HepG2 (cell line): ENCODE measurements around the gene TARBP2. TPM values are rescaled to one million over a fixed set of nuclear protein-coding genes. Genes with fewer than 3 reads are reported as not detected.

Experiments used
- ETV5 ChIP-seq: IDR thresholded peaks from 2 replicates; pipeline ENCODE4 v1.6.1; 2018; ENCODE audit warnings: missing biosample characterization, missing genetic modification reagents, inconsistent platforms, borderline replicate concordance
- HOXA3 ChIP-seq: sonication (generic); formaldehyde crosslinking; IDR thresholded peaks from 2 replicates; pipeline ENCODE4 v1.5.0; 2020; ENCODE audit warnings: missing genetic modification reagents
- HOXA7 ChIP-seq: sonication (generic); formaldehyde crosslinking; IDR thresholded peaks from 2 replicates; pipeline ENCODE4 v1.8.1; 2022; ENCODE audit warnings: mild to moderate bottlenecking, missing genetic modification reagents, moderate library complexity
- KLF9 ChIP-seq: IDR thresholded peaks from 2 replicates; pipeline ENCODE4 v1.6.1; 2016; ENCODE audit warnings: low read depth
- MIER2 ChIP-seq: IDR thresholded peaks from 2 replicates; pipeline ENCODE4 v1.6.1; 2016; ENCODE audit warnings: missing biosample characterization, missing genetic modification reagents
- PAX8 ChIP-seq: sonication (generic); formaldehyde crosslinking; IDR thresholded peaks from 2 replicates; pipeline ENCODE4 v1.8.0; 2022; ENCODE audit warnings: mild to moderate bottlenecking, missing genetic modification reagents, borderline replicate concordance
- SAFB2 ChIP-seq: sonication (generic); formaldehyde crosslinking; IDR thresholded peaks from 2 replicates; pipeline ENCODE4 v1.5.1; 2020; ENCODE audit warnings: missing genetic modification reagents, low read depth, mild to moderate bottlenecking, borderline replicate concordance
- SRSF4 ChIP-seq: fragments of 200-400 bp; formaldehyde crosslinking; IDR thresholded peaks from one replicate; pipeline ENCODE4 v1.6.1; 2018; ENCODE audit warnings: mild to moderate bottlenecking, low read depth, low read length, moderate library complexity; ENCODE audit not compliant: poor library complexity, severe bottlenecking
- TCF7 ChIP-seq: sonication (generic); IDR thresholded peaks from 2 replicates; pipeline ENCODE4 v1.6.1; 2016; ENCODE audit warnings: antibody characterized with exemption, low read depth
- ZC3H4 ChIP-seq: sonication (generic); formaldehyde crosslinking; IDR thresholded peaks from 2 replicates; pipeline ENCODE4 v1.4.0; 2020; ENCODE audit warnings: missing genetic modification reagents, borderline replicate concordance
- ZNF296 ChIP-seq: sonication (generic); formaldehyde crosslinking; conservative IDR thresholded peaks from 2 replicates; pipeline ENCODE4 v1.5.0; 2020; ENCODE audit warnings: mild to moderate bottlenecking, missing genetic modification reagents
- ZNF562 ChIP-seq: sonication (generic); formaldehyde crosslinking; IDR thresholded peaks from 2 replicates; pipeline ENCODE4 v1.8.0; 2022; ENCODE audit warnings: missing genetic modification reagents, borderline replicate concordance
- ZNF672 ChIP-seq: sonication (generic); formaldehyde crosslinking; IDR thresholded peaks from 2 replicates; pipeline ENCODE4 v1.8.1; 2022; ENCODE audit warnings: missing genetic modification reagents
- polyA plus RNA-seq, 8 experiments: library from polyadenylated mRNA; depleted of rRNA in 3 of 8; stranded (reverse) in 7 of 8; unstranded in 1 of 8; fragments of >200 nt; fragmentation: Illumina TruSeq in 4 of 8; extraction: Trizol in 4 of 8; gene quantifications; 2 replicates each; pipeline versions ENCODE4 v1.2.1 to v1.2.3, GENCODE V29; 2011 to 2016; ENCODE audit warnings: low read depth in 4 of 8, missing spikeins in 1 of 8, mixed read lengths in 1 of 8; ENCODE audit not compliant: insufficient read depth in 1 of 8
- total RNA-seq, 5 experiments: library from RNA; depleted of rRNA; stranded (reverse); fragments of >200 nt; fragmentation: Illumina TruSeq; extraction: Trizol; gene quantifications; 2 replicates each; pipeline ENCODE4 v1.2.3, GENCODE V29; 2016; ENCODE audit warnings: low read depth in 1 of 5
- TF ChIP-seq, protein P1 (sequence below), 2 experiments: sonication (generic) in 1 of 2; formaldehyde crosslinking in 1 of 2; IDR thresholded peaks; 2 replicates each; pipeline versions ENCODE4 v1.4.0 to v1.6.1; 2018 to 2020; ENCODE audit warnings: missing genetic modification reagents in 2 of 2, borderline replicate concordance in 1 of 2, low read depth in 1 of 2, mild to moderate bottlenecking in 1 of 2, missing biosample characterization in 1 of 2
- TF ChIP-seq, protein P2 (sequence below): sonication (generic); formaldehyde crosslinking; IDR thresholded peaks from 2 replicates; pipeline ENCODE4 v1.9.0; 2021; ENCODE audit warnings: missing genetic modification reagents, mild to moderate bottlenecking, borderline replicate concordance
- TF ChIP-seq, protein P3 (sequence below): sonication (generic); formaldehyde crosslinking; IDR thresholded peaks from 2 replicates; pipeline ENCODE4 v1.4.0; 2020; ENCODE audit warnings: mild to moderate bottlenecking, missing genetic modification reagents
- TF ChIP-seq, protein P4 (sequence below): sonication (generic); formaldehyde crosslinking; IDR thresholded peaks from 2 replicates; pipeline ENCODE4 v1.8.1; 2022; ENCODE audit warnings: low read depth, mild to moderate bottlenecking, missing genetic modification reagents
- TF ChIP-seq, protein P5 (sequence below): sonication (generic); formaldehyde crosslinking; IDR thresholded peaks from 2 replicates; pipeline ENCODE4 v1.5.0; 2020; ENCODE audit warnings: missing genetic modification reagents, mild to moderate bottlenecking, borderline replicate concordance
- TF ChIP-seq, protein P6 (sequence below): IDR thresholded peaks from 2 replicates; pipeline ENCODE4 v1.6.1; 2016; ENCODE audit warnings: low read depth, control low read depth

TARBP2 gene
- total and polyA plus RNA-seq, 2 of the 13 experiments (the other 11 are each of a cell fraction or from before 2014, with no cell fraction given) = 47.0 to 55.5 TPM

DNA sequence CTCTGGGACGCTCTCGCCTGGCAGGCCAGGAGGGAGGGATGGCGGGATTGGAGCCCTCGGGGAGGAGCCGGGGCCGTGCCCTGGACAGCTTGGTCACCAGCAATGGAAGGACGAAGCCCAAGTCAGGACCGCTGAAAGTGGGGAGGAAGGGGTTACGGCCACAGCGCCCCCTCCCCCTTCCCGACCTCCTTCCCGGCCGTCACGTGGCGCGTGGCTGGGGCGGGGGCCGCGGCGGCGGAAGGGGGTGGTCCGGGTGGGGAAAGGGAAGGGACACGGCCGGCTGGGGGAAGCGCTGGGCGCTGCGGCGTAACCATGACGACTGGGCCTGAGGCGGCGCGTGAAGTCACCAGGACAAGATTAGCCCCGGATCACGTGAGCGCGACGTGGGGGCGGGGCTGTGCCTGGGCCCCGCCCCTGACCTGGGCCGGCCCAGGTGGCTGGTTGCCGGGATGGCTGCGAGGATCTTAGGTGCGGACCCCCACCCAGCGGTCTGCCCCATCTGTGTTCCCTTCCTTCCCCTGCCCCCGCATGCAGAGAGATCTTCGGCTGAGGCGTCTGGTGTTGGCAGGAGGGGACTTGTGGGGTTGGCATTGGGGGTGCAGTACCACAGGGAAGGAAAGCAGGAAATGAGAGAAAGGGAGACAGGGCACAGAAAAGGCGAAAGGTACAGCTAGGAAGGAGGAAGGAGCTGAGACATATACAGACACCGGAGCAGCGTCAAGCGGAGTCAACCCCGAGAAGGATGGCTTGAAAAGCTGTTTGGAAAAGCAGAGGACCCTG is 8.1 kb upstream of the TARBP2 start (continued):
- TF ChIP-seq MIER2 (CRISPR knock-in tag) = no peak
- TF ChIP-seq HOXA3 = 0 out of 2 replicates have a peak, but pooled peaks have one; percentile 56
- TF ChIP-seq, protein P1, sequence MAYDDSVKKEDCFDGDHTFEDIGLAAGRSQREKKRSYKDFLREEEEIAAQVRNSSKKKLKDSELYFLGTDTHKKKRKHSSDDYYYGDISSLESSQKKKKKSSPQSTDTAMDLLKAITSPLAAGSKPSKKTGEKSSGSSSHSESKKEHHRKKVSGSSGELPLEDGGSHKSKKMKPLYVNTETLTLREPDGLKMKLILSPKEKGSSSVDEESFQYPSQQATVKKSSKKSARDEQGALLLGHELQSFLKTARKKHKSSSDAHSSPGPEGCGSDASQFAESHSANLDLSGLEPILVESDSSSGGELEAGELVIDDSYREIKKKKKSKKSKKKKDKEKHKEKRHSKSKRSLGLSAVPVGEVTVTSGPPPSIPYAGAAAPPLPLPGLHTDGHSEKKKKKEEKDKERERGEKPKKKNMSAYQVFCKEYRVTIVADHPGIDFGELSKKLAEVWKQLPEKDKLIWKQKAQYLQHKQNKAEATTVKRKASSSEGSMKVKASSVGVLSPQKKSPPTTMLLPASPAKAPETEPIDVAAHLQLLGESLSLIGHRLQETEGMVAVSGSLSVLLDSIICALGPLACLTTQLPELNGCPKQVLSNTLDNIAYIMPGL (CRISPR knock-in tag; IDR thresholded peaks at IDR 0.05; ENCODE audit: borderline replicate concordance in 1 of 2, low read depth in 1 of 2) = 0 out of 4 replicates have a peak, but pooled peaks of 1 of the 2 experiments have one; percentile 24
- TF ChIP-seq ZNF672 (CRISPR knock-in tag) = no peak
- no peak for TF ChIP-seq ZC3H4 (CRISPR knock-in tag)
- TF ChIP-seq PAX8 = no peak
- no peak for TF ChIP-seq SRSF4
- TF ChIP-seq HOXA7 (CRISPR knock-in tag) = no peak
- TF ChIP-seq, protein P2, sequence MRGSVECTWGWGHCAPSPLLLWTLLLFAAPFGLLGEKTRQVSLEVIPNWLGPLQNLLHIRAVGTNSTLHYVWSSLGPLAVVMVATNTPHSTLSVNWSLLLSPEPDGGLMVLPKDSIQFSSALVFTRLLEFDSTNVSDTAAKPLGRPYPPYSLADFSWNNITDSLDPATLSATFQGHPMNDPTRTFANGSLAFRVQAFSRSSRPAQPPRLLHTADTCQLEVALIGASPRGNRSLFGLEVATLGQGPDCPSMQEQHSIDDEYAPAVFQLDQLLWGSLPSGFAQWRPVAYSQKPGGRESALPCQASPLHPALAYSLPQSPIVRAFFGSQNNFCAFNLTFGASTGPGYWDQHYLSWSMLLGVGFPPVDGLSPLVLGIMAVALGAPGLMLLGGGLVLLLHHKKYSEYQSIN (CRISPR knock-in tag) = no peak
- TF ChIP-seq, protein P3, sequence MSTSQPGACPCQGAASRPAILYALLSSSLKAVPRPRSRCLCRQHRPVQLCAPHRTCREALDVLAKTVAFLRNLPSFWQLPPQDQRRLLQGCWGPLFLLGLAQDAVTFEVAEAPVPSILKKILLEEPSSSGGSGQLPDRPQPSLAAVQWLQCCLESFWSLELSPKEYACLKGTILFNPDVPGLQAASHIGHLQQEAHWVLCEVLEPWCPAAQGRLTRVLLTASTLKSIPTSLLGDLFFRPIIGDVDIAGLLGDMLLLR (CRISPR knock-in tag) = no peak
- no peak for TF ChIP-seq SAFB2 (CRISPR knock-in tag)
- TF ChIP-seq ZNF562 (CRISPR knock-in tag) = no peak
- TF ChIP-seq, protein P4, sequence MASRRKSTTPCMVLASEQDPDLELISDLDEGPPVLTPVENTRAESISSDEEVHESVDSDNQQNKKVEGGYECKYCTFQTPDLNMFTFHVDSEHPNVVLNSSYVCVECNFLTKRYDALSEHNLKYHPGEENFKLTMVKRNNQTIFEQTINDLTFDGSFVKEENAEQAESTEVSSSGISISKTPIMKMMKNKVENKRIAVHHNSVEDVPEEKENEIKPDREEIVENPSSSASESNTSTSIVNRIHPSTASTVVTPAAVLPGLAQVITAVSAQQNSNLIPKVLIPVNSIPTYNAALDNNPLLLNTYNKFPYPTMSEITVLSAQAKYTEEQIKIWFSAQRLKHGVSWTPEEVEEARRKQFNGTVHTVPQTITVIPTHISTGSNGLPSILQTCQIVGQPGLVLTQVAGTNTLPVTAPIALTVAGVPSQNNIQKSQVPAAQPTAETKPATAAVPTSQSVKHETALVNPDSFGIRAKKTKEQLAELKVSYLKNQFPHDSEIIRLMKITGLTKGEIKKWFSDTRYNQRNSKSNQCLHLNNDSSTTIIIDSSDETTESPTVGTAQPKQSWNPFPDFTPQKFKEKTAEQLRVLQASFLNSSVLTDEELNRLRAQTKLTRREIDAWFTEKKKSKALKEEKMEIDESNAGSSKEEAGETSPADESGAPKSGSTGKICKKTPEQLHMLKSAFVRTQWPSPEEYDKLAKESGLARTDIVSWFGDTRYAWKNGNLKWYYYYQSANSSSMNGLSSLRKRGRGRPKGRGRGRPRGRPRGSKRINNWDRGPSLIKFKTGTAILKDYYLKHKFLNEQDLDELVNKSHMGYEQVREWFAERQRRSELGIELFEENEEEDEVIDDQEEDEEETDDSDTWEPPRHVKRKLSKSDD = no peak
- TF ChIP-seq, protein P5, sequence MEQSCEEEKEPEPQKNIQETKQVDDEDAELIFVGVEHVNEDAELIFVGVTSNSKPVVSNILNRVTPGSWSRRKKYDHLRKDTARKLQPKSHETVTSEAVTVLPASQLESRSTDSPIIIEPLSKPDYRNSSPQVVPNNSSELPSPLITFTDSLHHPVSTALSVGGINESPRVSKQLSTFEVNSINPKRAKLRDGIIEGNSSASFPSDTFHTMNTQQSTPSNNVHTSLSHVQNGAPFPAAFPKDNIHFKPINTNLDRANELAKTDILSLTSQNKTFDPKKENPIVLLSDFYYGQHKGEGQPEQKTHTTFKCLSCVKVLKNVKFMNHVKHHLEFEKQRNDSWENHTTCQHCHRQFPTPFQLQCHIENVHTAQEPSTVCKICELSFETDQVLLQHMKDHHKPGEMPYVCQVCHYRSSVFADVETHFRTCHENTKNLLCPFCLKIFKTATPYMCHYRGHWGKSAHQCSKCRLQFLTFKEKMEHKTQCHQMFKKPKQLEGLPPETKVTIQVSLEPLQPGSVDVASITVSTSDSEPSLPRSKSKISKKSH (CRISPR knock-in tag) = no peak
- no peak for TF ChIP-seq ZNF296 (CRISPR knock-in tag)
- peak; percentile 11; the same call in 1 of the 2 replicates for TF ChIP-seq ETV5
- TF ChIP-seq, protein P6, sequence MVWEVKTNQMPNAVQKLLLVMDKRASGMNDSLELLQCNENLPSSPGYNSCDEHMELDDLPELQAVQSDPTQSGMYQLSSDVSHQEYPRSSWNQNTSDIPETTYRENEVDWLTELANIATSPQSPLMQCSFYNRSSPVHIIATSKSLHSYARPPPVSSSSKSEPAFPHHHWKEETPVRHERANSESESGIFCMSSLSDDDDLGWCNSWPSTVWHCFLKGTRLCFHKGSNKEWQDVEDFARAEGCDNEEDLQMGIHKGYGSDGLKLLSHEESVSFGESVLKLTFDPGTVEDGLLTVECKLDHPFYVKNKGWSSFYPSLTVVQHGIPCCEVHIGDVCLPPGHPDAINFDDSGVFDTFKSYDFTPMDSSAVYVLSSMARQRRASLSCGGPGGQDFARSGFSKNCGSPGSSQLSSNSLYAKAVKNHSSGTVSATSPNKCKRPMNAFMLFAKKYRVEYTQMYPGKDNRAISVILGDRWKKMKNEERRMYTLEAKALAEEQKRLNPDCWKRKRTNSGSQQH (CRISPR knock-in tag) = no peak
- no peak for TF ChIP-seq TCF7
- no peak for TF ChIP-seq KLF9
